GM23338 (cell line): Measurements from ENCODE around the gene MMP24OS. TPM values are rescaled to one million over a fixed set of nuclear protein-coding genes. Genes with fewer than 3 reads are reported as not detected.

ENCODE experiments used
- ATAC-seq: fragments of 200-7000 bp; cut with Tn5 transposase; 3 replicates; pipeline ENCODE4 v1.9.1; 2020
- DNase-seq: peaks from one replicate; pipeline ENCODE4 v3.0.0-alpha.2; 2015; ENCODE audit warnings: low spot score
- H2AFZ ChIP-seq: fragments of 200-600 bp; sonication (generic); 2 replicates; pipeline ENCODE4 v1.8.0; 2016; ENCODE audit warnings: antibody characterized with exemption, mild to moderate bottlenecking, moderate library complexity
- H3F3A ChIP-seq: fragments of 200-600 bp; sonication (generic); replicated peaks from 2 replicates; pipeline ENCODE4 v1.8.0; 2017; ENCODE audit warnings: antibody characterized with exemption, mixed run types, low read depth
- H3K27ac ChIP-seq: fragments of 200-600 bp; sonication (generic); 2 replicates; pipeline ENCODE4 v1.6.1; 2016; ENCODE audit warnings: low read depth
- H3K27me3 ChIP-seq: fragments of 200-600 bp; sonication (generic); 2 replicates; pipeline ENCODE4 v1.8.0; 2016; ENCODE audit warnings: mild to moderate bottlenecking, mixed run types, moderate library complexity; ENCODE audit not compliant: insufficient read depth
- H3K36me3 ChIP-seq: fragments of 200-600 bp; sonication (generic); 2 replicates; pipeline ENCODE4 v1.8.0; 2016; ENCODE audit warnings: mild to moderate bottlenecking; ENCODE audit not compliant: insufficient read depth
- H3K4me1 ChIP-seq: fragments of 200-600 bp; sonication (generic); 2 replicates; pipeline ENCODE4 v1.8.0; 2016; ENCODE audit warnings: mild to moderate bottlenecking, moderate library complexity; ENCODE audit not compliant: insufficient read depth
- H3K4me2 ChIP-seq: fragments of 200-600 bp; sonication (generic); 2 replicates; pipeline ENCODE4 v1.7.1; 2017; ENCODE audit warnings: mixed run types
- H3K4me3 ChIP-seq: fragments of 200-600 bp; sonication (generic); 2 replicates; pipeline ENCODE4 v1.6.1; 2016; ENCODE audit warnings: mixed run types
- H3K79me2 ChIP-seq: fragments of 200-600 bp; sonication (generic); replicated peaks from 2 replicates; pipeline ENCODE4 v1.8.0; 2017; ENCODE audit warnings: mild to moderate bottlenecking; ENCODE audit not compliant: insufficient read depth
- H3K9me2 ChIP-seq: fragments of 200-600 bp; sonication (generic); 2 replicates; pipeline ENCODE4 v1.8.0; 2017; ENCODE audit not compliant: insufficient read depth
- H4K20me1 ChIP-seq: fragments of 200-600 bp; sonication (generic); replicated peaks from 2 replicates; pipeline ENCODE4 v1.8.0; 2017; ENCODE audit warnings: mild to moderate bottlenecking; ENCODE audit not compliant: insufficient read depth
- H3K27ac Mint-ChIP-seq: 2 replicates; pipeline ENCODE4 v1.8.0; 2020; ENCODE audit warnings: inconsistent platforms, mild to moderate bottlenecking, moderate library complexity, mixed read lengths
- H3K27me3 Mint-ChIP-seq: 3 replicates; pipeline ENCODE4 v1.8.0; 2022; ENCODE audit warnings: low read depth, mild to moderate bottlenecking, moderate library complexity, mixed read lengths, inconsistent platforms; ENCODE audit not compliant: insufficient read depth, poor library complexity
- H3K36me3 Mint-ChIP-seq: 3 replicates; pipeline ENCODE4 v1.8.0; 2021; ENCODE audit warnings: low read depth, mild to moderate bottlenecking, inconsistent platforms, moderate library complexity, mixed read lengths
- H3K4me1 Mint-ChIP-seq: 3 replicates; pipeline ENCODE4 v1.8.0; 2020; ENCODE audit warnings: mild to moderate bottlenecking, inconsistent platforms, mixed read lengths
- H3K4me3 Mint-ChIP-seq: 3 replicates; pipeline ENCODE4 v1.8.0; 2021; ENCODE audit warnings: moderate library complexity, mild to moderate bottlenecking, inconsistent platforms, mixed read lengths
- H3K9me3 Mint-ChIP-seq: 3 replicates; pipeline ENCODE4 v1.8.0; 2020; ENCODE audit warnings: moderate library complexity, mild to moderate bottlenecking, inconsistent platforms, mixed read lengths
- CREB1 ChIP-seq: fragments of 250-450 bp; sonication (Bioruptor Pico); IDR thresholded peaks from 2 replicates; pipeline ENCODE4 v1.5.0; 2020; ENCODE audit warnings: low read depth, mild to moderate bottlenecking, moderate library complexity
- CTCF ChIP-seq, 2 experiments: fragments of 200-600 bp in 1 of 2; sonication (generic) in 1 of 2; conservative IDR thresholded peaks; 2 replicates each; pipeline versions ENCODE4 v1.5.1 to v1.6.1; 2016 to 2017; ENCODE audit warnings: antibody characterized with exemption in 2 of 2, low read depth in 2 of 2, mild to moderate bottlenecking in 2 of 2, moderate library complexity in 1 of 2
- EZH2 ChIP-seq: fragments of 200-600 bp; sonication (generic); IDR thresholded peaks from one replicate; pipeline ENCODE4 v1.8.0; 2017; ENCODE audit warnings: antibody characterized with exemption, mild to moderate bottlenecking, low read depth; ENCODE audit not compliant: unreplicated experiment
- EZH2phosphoT487 ChIP-seq: fragments of 200-600 bp; sonication (generic); IDR thresholded peaks from one replicate; pipeline ENCODE4 v1.8.1; 2018; ENCODE audit warnings: antibody characterized with exemption; ENCODE audit not compliant: unreplicated experiment
- JUNB ChIP-seq: IDR thresholded peaks from one replicate; pipeline ENCODE4 v1.6.1; 2016; ENCODE audit warnings: antibody characterized with exemption; ENCODE audit not compliant: unreplicated experiment
- NANOG ChIP-seq: IDR thresholded peaks from 2 replicates; pipeline ENCODE4 v1.6.1; 2016; ENCODE audit warnings: antibody characterized with exemption, borderline replicate concordance
- POLR2AphosphoS5 ChIP-seq: IDR thresholded peaks from 2 replicates; pipeline ENCODE4 v1.6.1; 2016; ENCODE audit warnings: antibody characterized with exemption, low read depth
- ZNF114 ChIP-seq: fragments of 250-450 bp; sonication (Bioruptor Pico); IDR thresholded peaks from 2 replicates; pipeline ENCODE4 v1.5.0; 2020; ENCODE audit warnings: mild to moderate bottlenecking, moderate library complexity
- ZNF462 ChIP-seq: fragments of 250-450 bp; sonication (Bioruptor Pico); IDR thresholded peaks from 2 replicates; pipeline ENCODE4 v1.5.0; 2020; ENCODE audit warnings: mild to moderate bottlenecking, moderate library complexity
- polyA plus RNA-seq: library from polyadenylated mRNA; unstranded; fragments of >200 nt; fragmentation: Nextera tagmentation; extraction: Ambion mirVana; gene quantifications from 2 replicates; pipeline ENCODE4 v1.2.1, GENCODE V29; 2016
- total RNA-seq: library from RNA; depleted of rRNA; stranded (reverse); fragments of >200 nt; shearing (Covaris generic); gene quantifications from 2 replicates; pipeline ENCODE4 v1.2.3, GENCODE V29; 2014

MMP24OS gene
- total and polyA plus RNA-seq, 2 experiments from 2014 or later = 10.5 to 25.4 TPM

GRCh38 chr20:35295058-35295457, 17.1 kb upstream of the MMP24OS start (continued):
- TF ChIP-seq ZNF462 (CRISPR knock-in tag) = no peak

GRCh38 chr20:35294293-35294685, 16.4 kb upstream of the MMP24OS start:
- no peak overlapping the region; the same call in 2 of the 3 replicates for H3K4me3 Mint-ChIP-seq
- Histone ChIP-seq H3K4me3 (no peak overlapping the region), H3K9me2 (no peaks in the 10 kb centered on the region), H3F3A (no peaks in the 10 kb centered on the region), H3K4me2 (no peak overlapping the region), H3K36me3 (no peaks in the 10 kb centered on the region), H4K20me1 (no peaks in the 10 kb centered on the region), H3K27ac (no peak overlapping the region), H3K79me2 (no peaks in the 10 kb centered on the region), H2AFZ (no peak overlapping the region), H3K4me1 (no peaks in the 10 kb centered on the region), H3K27me3 (no peaks in the 10 kb centered on the region)
- no peak overlapping the region for H3K27ac Mint-ChIP-seq
- peaks cover 2% of the 10 kb centered on the region for H3K4me1 Mint-ChIP-seq
- ATAC-seq (no peak), DNase-seq (no peak)
- no peaks in the 10 kb centered on the region for H3K36me3 Mint-ChIP-seq
- H3K27me3 Mint-ChIP-seq = peaks cover 16% of the 10 kb centered on the region
- no peaks in the 10 kb centered on the region for H3K9me3 Mint-ChIP-seq
- TF ChIP-seq EZH2 (no peak), ZNF114 (CRISPR knock-in tag) (no peak), CTCF (conservative IDR thresholded peaks at IDR 0.05; ENCODE audit: low read depth in 2 of 2) (no peak), ZNF462 (CRISPR knock-in tag) (no peak), POLR2AphosphoS5 (no peak), EZH2phosphoT487 (no peak), JUNB (no peak), CREB1 (CRISPR knock-in tag) (no peak), NANOG (no peak)
